ENCODE data around the gene MYH16.
"Not testable (repeated sequence)": the region's sequence is repeated elsewhere in the genome, so short reads cannot be mapped to it uniquely, and the experiment has no call there.

Gene MYH16

GRCh38 chr7:99308461-99309074, 35.9 kb downstream of the MYH16 start:
- Mint-ChIP-seq H3K36me3 (ENCODE audit: low read depth) (no peaks in the 10 kb centered on the region), H3K9me3 (no peaks in the 10 kb centered on the region), H3K4me3 (no peak overlapping the region), H3K27me3 (no peaks in the 10 kb centered on the region), H3K27ac (no peak overlapping the region), H3K4me1 (ENCODE audit: low read depth) (peaks cover 4% of the 10 kb centered on the region)

- no peaks in the 10 kb centered on the region for H3K9me3 Mint-ChIP-seq
- H3K36me3 Mint-ChIP-seq (ENCODE audit: low read depth) = no peaks in the 10 kb centered on the region
- no peak overlapping the region for H3K4me3 Mint-ChIP-seq
- no peak overlapping the region for H3K27ac Mint-ChIP-seq
- H3K4me1 Mint-ChIP-seq (ENCODE audit: low read depth) = peaks cover 4% of the 10 kb centered on the region
- H3K27me3 Mint-ChIP-seq = no peaks in the 10 kb centered on the region
Measured at GRCh38 chr7:99309111-99309510, 36.5 kb downstream of the MYH16 start.

GRCh38 chr7:99310004-99310403, 37.4 kb downstream of the MYH16 start:
- Mint-ChIP-seq H3K36me3 (ENCODE audit: low read depth) (no peaks in the 10 kb centered on the region), H3K9me3 (no peaks in the 10 kb centered on the region), H3K4me3 (no peak overlapping the region), H3K27ac (no peak overlapping the region), H3K27me3 (no peaks in the 10 kb centered on the region), H3K4me1 (ENCODE audit: low read depth) (peaks cover 11% of the 10 kb centered on the region)

- Mint-ChIP-seq H3K4me1 (ENCODE audit: low read depth) (peaks cover 11% of the 10 kb centered on the region), H3K9me3 (no peaks in the 10 kb centered on the region), H3K36me3 (ENCODE audit: low read depth) (no peaks in the 10 kb centered on the region), H3K27ac (no peak overlapping the region), H3K4me3 (no peak overlapping the region), H3K27me3 (no peaks in the 10 kb centered on the region)
Measured at GRCh38 chr7:99311702-99312101, 39.1 kb downstream of the MYH16 start.

GRCh38 chr7:99312316-99313203, 39.9 kb downstream of the MYH16 start:
- no peaks in the 10 kb centered on the region for H3K36me3 Mint-ChIP-seq (ENCODE audit: low read depth)
- H3K9me3 Mint-ChIP-seq = no peaks in the 10 kb centered on the region
- H3K4me3 Mint-ChIP-seq = peak overlapping the region; percentile 37
- peaks cover 11% of the 10 kb centered on the region for H3K4me1 Mint-ChIP-seq (ENCODE audit: low read depth)
- no peak overlapping the region for H3K27ac Mint-ChIP-seq
- H3K27me3 Mint-ChIP-seq = no peaks in the 10 kb centered on the region

- Mint-ChIP-seq H3K4me3 (peak overlapping the region; percentile 37), H3K9me3 (no peaks in the 10 kb centered on the region), H3K4me1 (ENCODE audit: low read depth) (peaks cover 11% of the 10 kb centered on the region), H3K27me3 (no peaks in the 10 kb centered on the region), H3K36me3 (ENCODE audit: low read depth) (no peaks in the 10 kb centered on the region), H3K27ac (no peak overlapping the region)
Measured at GRCh38 chr7:99313204-99313573, 40.5 kb downstream of the MYH16 start.

GRCh38 chr7:99314504-99314903, 41.9 kb downstream of the MYH16 start:
- Mint-ChIP-seq H3K27ac (no peak overlapping the region), H3K27me3 (no peaks in the 10 kb centered on the region), H3K36me3 (ENCODE audit: low read depth) (no peaks in the 10 kb centered on the region), H3K9me3 (no peaks in the 10 kb centered on the region), H3K4me3 (no peak overlapping the region), H3K4me1 (ENCODE audit: low read depth) (peaks cover 11% of the 10 kb centered on the region)

GRCh38 chr7:99320371-99320770, 47.7 kb downstream of the MYH16 start:
- Mint-ChIP-seq H3K27me3 (no peaks in the 10 kb centered on the region), H3K4me1 (ENCODE audit: low read depth) (peaks cover 4% of the 10 kb centered on the region), H3K27ac (no peak overlapping the region), H3K36me3 (ENCODE audit: low read depth) (no peaks in the 10 kb centered on the region), H3K4me3 (no peak overlapping the region), H3K9me3 (no peaks in the 10 kb centered on the region)

- not testable (repeated sequence) for H3K27ac Mint-ChIP-seq; H3K9me3 Mint-ChIP-seq; H3K27me3 Mint-ChIP-seq; H3K4me3 Mint-ChIP-seq; H3K36me3 Mint-ChIP-seq (ENCODE audit: low read depth)
- H3K4me1 Mint-ChIP-seq (ENCODE audit: low read depth) = peaks cover 18% of the 10 kb centered on the region
Measured at GRCh38 chr7:99322659-99323058, 50.0 kb downstream of the MYH16 start.

GRCh38 chr7:99324559-99324958, 51.9 kb downstream of the MYH16 start:
- peaks cover 33% of the 10 kb centered on the region for H3K4me1 Mint-ChIP-seq (ENCODE audit: low read depth)
- peaks cover 8% of the 10 kb centered on the region for H3K36me3 Mint-ChIP-seq (ENCODE audit: low read depth)
- peak overlapping the region; percentile 95 for H3K4me3 Mint-ChIP-seq
- H3K9me3 Mint-ChIP-seq = no peaks in the 10 kb centered on the region
- no peaks in the 10 kb centered on the region for H3K27me3 Mint-ChIP-seq
- no peak overlapping the region for H3K27ac Mint-ChIP-seq

GRCh38 chr7:99325001-99325493, 52.4 kb downstream of the MYH16 start:
- Mint-ChIP-seq H3K9me3 (no peaks in the 10 kb centered on the region), H3K4me3 (peak overlapping the region; percentile 95), H3K27ac (peak overlapping the region; percentile 65), H3K27me3 (no peaks in the 10 kb centered on the region), H3K36me3 (ENCODE audit: low read depth) (peaks cover 9% of the 10 kb centered on the region), H3K4me1 (ENCODE audit: low read depth) (peaks cover 38% of the 10 kb centered on the region)

GRCh38 chr7:99325592-99326407, 53.2 kb downstream of the MYH16 start, which contains the start of gene ARPC1A:
Gene ARPC1A, plus strand, starts transcription at chr7:99325898. Its CDS starts 7,456 bp downstream, at chr7:99333354.
- Mint-ChIP-seq H3K27me3 (no peaks in the 10 kb centered on the region), H3K36me3 (ENCODE audit: low read depth) (peaks cover 9% of the 10 kb centered on the region), H3K4me3 (peak within 1 kb of the TSS; percentile 95), H3K27ac (peak within 1 kb of the TSS; percentile 65), H3K4me1 (ENCODE audit: low read depth) (peaks cover 46% of the 10 kb centered on the region), H3K9me3 (no peaks in the 10 kb centered on the region)

- Mint-ChIP-seq H3K27me3 (no peaks in the 10 kb centered on the region), H3K4me1 (ENCODE audit: low read depth) (peaks cover 52% of the 10 kb centered on the region), H3K9me3 (no peaks in the 10 kb centered on the region), H3K36me3 (ENCODE audit: low read depth) (peaks cover 12% of the 10 kb centered on the region), H3K27ac (peak overlapping the region; percentile 65), H3K4me3 (peak overlapping the region; percentile 95)
Measured at GRCh38 chr7:99326408-99326782, 53.8 kb downstream of the MYH16 start.

GRCh38 chr7:99330314-99330961, 57.8 kb downstream of the MYH16 start:
- H3K27me3 Mint-ChIP-seq, H3K9me3 Mint-ChIP-seq: not testable (repeated sequence)
- Mint-ChIP-seq H3K4me3 (peak overlapping the region; percentile 48), H3K4me1 (ENCODE audit: low read depth) (peaks cover 66% of the 10 kb centered on the region), H3K27ac (peak overlapping the region; percentile 91), H3K36me3 (ENCODE audit: low read depth) (peaks cover 43% of the 10 kb centered on the region)
